HT-29 (cell line): Measurements from ENCODE around the gene KRTAP10-2. TPM values are rescaled to one million over a fixed set of nuclear protein-coding genes. Genes with fewer than 3 reads are reported as not detected.

Source experiments
- total RNA-seq: library from RNA; depleted of rRNA; stranded (reverse); fragments of >200 nt; shearing (Covaris generic); gene quantifications from 2 replicates; pipeline ENCODE4 v1.2.3, GENCODE V29; 2014; rRNA removed

KRTAP10-2 gene
- total RNA-seq, 1 experiment from 2014 or later: not detected

Other genes with a start within 250 kb of the KRTAP10-2 start
- 21.7 and 21.8 TPM in 2 replicates for gene CFAP410, start 212.1 kb downstream of the KRTAP10-2 start, total RNA-seq
- 0.60 TPM in 1 of 2 replicates, not detected in the other for gene TRPM2, start 197.9 kb downstream of the KRTAP10-2 start, total RNA-seq
- gene LRRC3, start 96.0 kb downstream of the KRTAP10-2 start, total RNA-seq: 0.08 and 0.10 TPM in 2 replicates
- gene KRTAP10-1, start 11.3 kb downstream of the KRTAP10-2 start, total RNA-seq: not detected in 2 replicates
- not detected in 2 replicates for gene KRTAP10-3, start 7.3 kb upstream of the KRTAP10-2 start, total RNA-seq
- gene KRTAP10-4, start 22.2 kb upstream of the KRTAP10-2 start, total RNA-seq: not detected in 2 replicates
- gene KRTAP10-5, start 29.1 kb upstream of the KRTAP10-2 start, total RNA-seq: not detected in 2 replicates
- gene KRTAP10-6, start 41.0 kb upstream of the KRTAP10-2 start, total RNA-seq: not detected in 2 replicates
- gene KRTAP10-7, start 49.1 kb upstream of the KRTAP10-2 start, total RNA-seq: not detected in 2 replicates
- not detected in 2 replicates for gene KRTAP10-8, start 60.6 kb upstream of the KRTAP10-2 start, total RNA-seq
- gene KRTAP10-9, start 75.6 kb upstream of the KRTAP10-2 start, total RNA-seq: not detected in 2 replicates
- gene KRTAP10-10, start 85.9 kb upstream of the KRTAP10-2 start, total RNA-seq: not detected in 2 replicates
- gene KRTAP10-11, start 94.9 kb upstream of the KRTAP10-2 start, total RNA-seq: not detected in 2 replicates
- not detected in 2 replicates for gene KRTAP12-4, start 103.2 kb upstream of the KRTAP10-2 start, total RNA-seq
- not detected in 2 replicates for gene KRTAP12-3, start 106.4 kb upstream of the KRTAP10-2 start, total RNA-seq
- not detected in 2 replicates for gene KRTAP12-2, start 115.4 kb upstream of the KRTAP10-2 start, total RNA-seq
- not detected in 2 replicates for gene KRTAP12-1, start 130.7 kb upstream of the KRTAP10-2 start, total RNA-seq
- not detected in 2 replicates for gene KRTAP10-12, start 145.7 kb upstream of the KRTAP10-2 start, total RNA-seq
- not detected in 2 replicates for gene TSPEAR, start 160.1 kb upstream of the KRTAP10-2 start, total RNA-seq